Ishikawa (cell line): Measurements from ENCODE around the gene PPP2R2C.

ENCODE experiments used
- CEBPB ChIP-seq: IDR thresholded peaks from 2 replicates; pipeline ENCODE4 v1.6.1; 2012
- CREB1 ChIP-seq: IDR thresholded peaks from 2 replicates; pipeline ENCODE4 v1.6.1; 2012; ENCODE audit warnings: low read depth
- EGR1 ChIP-seq: IDR thresholded peaks from 2 replicates; pipeline ENCODE4 v1.6.1; 2012
- EP300 ChIP-seq: IDR thresholded peaks from 2 replicates; pipeline ENCODE4 v1.6.1; 2012; ENCODE audit warnings: borderline replicate concordance
- FOXM1 ChIP-seq: IDR thresholded peaks from 2 replicates; pipeline ENCODE4 v1.6.1; 2012; ENCODE audit warnings: low read depth, borderline replicate concordance
- MAX ChIP-seq: IDR thresholded peaks from 2 replicates; pipeline ENCODE4 v1.6.1; 2012
- NFIC ChIP-seq: IDR thresholded peaks from 2 replicates; pipeline ENCODE4 v1.6.1; 2012
- RAD21 ChIP-seq: IDR thresholded peaks from 2 replicates; pipeline ENCODE4 v1.6.1; 2012; ENCODE audit warnings: low read depth
- REST ChIP-seq: IDR thresholded peaks from 2 replicates; pipeline ENCODE4 v1.6.1; 2012; ENCODE audit warnings: low read depth, mild to moderate bottlenecking
- TAF1 ChIP-seq: IDR thresholded peaks from 2 replicates; pipeline ENCODE4 v1.6.1; 2012; ENCODE audit warnings: low read depth, mild to moderate bottlenecking
- TCF12 ChIP-seq: IDR thresholded peaks from 2 replicates; pipeline ENCODE4 v1.6.1; 2012; ENCODE audit warnings: low read depth
- TEAD4 ChIP-seq: IDR thresholded peaks from 2 replicates; pipeline ENCODE4 v1.6.1; 2012
- YY1 ChIP-seq: IDR thresholded peaks from 2 replicates; pipeline ENCODE4 v1.6.1; 2012; ENCODE audit warnings: low read depth
- ZBTB7A ChIP-seq: IDR thresholded peaks from 2 replicates; pipeline ENCODE4 v1.6.1; 2012; ENCODE audit warnings: low read depth
- TF ChIP-seq, protein P1 (sequence below): IDR thresholded peaks from 2 replicates; pipeline ENCODE4 v1.6.1; 2012

The PPP2R2C gene

DNA sequence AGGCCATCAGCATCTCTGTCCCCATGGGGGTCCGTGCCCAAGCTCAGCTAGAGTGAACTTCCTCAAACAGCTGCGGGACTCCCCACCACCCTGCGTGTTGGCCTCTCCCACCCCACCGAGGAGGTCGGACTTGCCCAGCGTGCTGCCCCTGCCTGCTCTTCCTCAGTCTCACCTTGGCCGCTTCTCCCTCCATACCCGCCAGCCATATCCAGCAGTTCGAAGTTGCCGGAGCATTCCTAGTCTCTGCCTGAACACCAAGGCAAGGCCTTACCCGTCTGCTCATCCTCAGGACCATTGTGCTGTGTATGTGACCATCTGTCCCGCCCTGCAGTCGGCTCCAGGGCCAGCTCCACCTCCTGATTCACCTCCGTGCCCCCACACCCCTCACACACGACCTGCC lies 118.3 kb downstream of the PPP2R2C start:
- no peak for TF ChIP-seq FOXM1
- TF ChIP-seq CEBPB = no peak
- no peak for TF ChIP-seq CREB1
- TF ChIP-seq TEAD4 = no peak
- TF ChIP-seq MAX = no peak
- TF ChIP-seq YY1 = no peak
- no peak for TF ChIP-seq NFIC
- TF ChIP-seq REST = no peak
- TF ChIP-seq TAF1 = no peak
- TF ChIP-seq TCF12 = no peak

GRCh38 chr4:6352031-6352692 lies 120.3 kb downstream of the PPP2R2C start:
- TF ChIP-seq, protein P1, sequence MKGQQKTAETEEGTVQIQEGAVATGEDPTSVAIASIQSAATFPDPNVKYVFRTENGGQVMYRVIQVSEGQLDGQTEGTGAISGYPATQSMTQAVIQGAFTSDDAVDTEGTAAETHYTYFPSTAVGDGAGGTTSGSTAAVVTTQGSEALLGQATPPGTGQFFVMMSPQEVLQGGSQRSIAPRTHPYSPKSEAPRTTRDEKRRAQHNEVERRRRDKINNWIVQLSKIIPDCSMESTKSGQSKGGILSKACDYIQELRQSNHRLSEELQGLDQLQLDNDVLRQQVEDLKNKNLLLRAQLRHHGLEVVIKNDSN = no peak
- no peak for TF ChIP-seq RAD21
- TF ChIP-seq YY1 = no peak
- TF ChIP-seq NFIC = no peak
- TF ChIP-seq REST = no peak
- no peak for TF ChIP-seq CREB1
- no peak for TF ChIP-seq TAF1
- no peak for TF ChIP-seq MAX
- no peak for TF ChIP-seq TEAD4
- TF ChIP-seq CEBPB = no peak
- TF ChIP-seq TCF12 = no peak
- TF ChIP-seq ZBTB7A = no peak
- TF ChIP-seq FOXM1 = no peak
- no peak for TF ChIP-seq EGR1
- no peak for TF ChIP-seq EP300

DNA sequence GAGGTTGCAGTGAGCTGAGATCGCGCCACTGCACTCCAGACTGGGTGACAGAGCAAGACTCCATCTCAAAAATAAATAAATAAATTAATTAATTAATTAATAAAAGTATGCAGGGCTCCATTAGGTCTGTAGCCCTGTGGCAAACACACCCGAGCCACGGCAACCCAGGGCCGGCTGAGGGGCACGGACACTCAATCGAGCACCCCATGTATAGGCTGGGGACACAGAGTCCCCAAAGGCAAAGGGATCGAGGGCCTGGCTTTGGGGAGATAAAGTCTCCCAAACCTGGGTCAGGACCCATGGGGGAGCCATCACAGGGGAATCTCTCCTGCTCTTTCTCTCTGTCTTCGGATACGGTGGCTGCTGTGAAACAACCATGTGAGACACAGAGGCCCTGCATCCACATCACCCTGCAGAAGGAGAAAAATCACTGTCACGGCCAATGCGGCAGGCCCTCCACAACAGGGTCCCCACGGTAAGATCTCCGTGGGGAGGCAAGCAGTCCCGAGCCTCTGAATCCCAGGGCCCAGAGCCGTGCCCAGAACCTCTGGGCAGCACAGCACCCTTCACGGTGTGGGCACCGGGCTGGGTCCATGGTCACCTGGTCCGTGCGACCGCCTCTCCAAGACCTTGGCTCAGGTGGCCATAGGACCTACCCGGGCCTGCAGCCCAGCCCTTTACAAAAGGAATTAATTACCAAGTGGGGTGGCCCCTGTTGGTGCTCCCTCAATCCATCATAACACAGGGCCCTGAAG lies 121.0 kb downstream of the PPP2R2C start:
- TF ChIP-seq TAF1 = no peak
- no peak for TF ChIP-seq EGR1

GRCh38 chr4:6350646-6351045 lies 121.8 kb downstream of the PPP2R2C start:
- TF ChIP-seq CREB1 (no peak), TCF12 (no peak)

DNA sequence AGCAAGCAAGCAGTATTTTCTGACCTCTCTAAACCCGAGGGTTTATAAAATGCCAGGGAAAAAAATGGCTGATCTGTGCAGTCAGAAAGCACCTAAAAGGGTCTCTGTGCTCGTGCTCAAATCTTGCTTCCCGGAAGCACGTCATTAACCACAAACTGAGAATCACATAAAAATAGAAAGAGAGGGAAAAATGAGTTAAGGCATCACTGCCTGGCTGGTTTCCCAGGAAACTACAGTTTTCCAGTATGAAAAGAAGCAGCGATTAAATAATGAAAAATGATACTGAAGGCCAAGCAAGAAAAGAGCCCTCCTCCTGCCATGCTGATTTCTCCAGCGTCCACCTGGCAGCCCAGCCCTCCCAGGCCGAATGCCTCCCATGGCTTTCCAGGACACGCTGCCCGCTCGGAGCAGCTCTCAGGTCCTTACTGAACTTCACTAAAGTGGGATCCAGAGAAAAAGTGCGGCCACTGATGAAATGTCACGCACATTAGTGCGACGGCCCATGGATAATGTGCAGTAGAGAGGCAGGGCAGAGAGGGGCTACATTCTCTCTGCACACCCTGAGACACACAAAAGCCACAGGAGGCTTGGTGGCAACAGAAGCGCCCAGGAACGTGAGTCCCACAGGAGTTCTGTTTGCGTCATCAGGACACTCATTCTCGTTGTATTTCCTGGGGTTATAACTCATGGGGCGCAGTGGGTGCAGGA lies 122.4 kb downstream of the PPP2R2C start:
- no peak for TF ChIP-seq EGR1
- no peak for TF ChIP-seq FOXM1
- TF ChIP-seq RAD21 = no peak
- no peak for TF ChIP-seq ZBTB7A
- no peak for TF ChIP-seq NFIC
- no peak for TF ChIP-seq CREB1
- no peak for TF ChIP-seq CEBPB
- TF ChIP-seq TAF1 = no peak

DNA sequence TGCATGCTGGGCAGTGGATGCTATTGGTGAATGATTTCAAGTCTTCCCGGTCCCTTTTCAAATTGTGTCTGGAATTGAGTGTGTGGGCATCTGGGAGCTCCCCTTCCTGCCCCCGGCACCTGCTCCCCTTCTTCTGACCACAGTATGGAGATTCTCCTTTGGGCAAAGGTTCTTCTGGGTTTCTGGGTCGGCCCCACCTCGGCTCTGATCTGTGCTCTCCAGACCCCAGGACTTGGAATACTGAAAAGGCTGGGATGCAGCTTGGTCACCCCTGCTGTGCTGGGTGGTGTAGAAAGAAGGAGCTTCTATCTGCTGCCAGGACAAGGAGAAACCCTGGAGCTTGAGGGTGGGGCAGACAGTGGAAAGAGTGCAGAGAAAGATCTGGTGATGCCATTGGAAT lies 124.0 kb downstream of the PPP2R2C start:
- TF ChIP-seq ZBTB7A (no peak), REST (no peak), TCF12 (no peak), RAD21 (no peak), EGR1 (no peak), CEBPB (no peak), TEAD4 (no peak), TAF1 (no peak)
- TF ChIP-seq, protein P1 = no peak
